Activated B cell treated with CpG ODN at 0.5 μM for 24 hours (primary cell): ENCODE results near the gene PAXX. TPM values are rescaled to one million over a fixed set of nuclear protein-coding genes. Genes with fewer than 3 reads are reported as not detected.
"Not testable (repeated sequence)": the region's sequence is repeated elsewhere in the genome, so short reads cannot be mapped to it uniquely, and the experiment has no call there.

Experiments
- ATAC-seq: fragments of 200-7000 bp; cut with Tn5 transposase; one replicate; pipeline ENCODE4 v1.10.0; 2021; ENCODE audit warnings: low read depth, mild to moderate bottlenecking, moderate library complexity
- CTCF ChIA-PET: fragments of 350-600 bp; sonication (Branson Sonifier 250); formaldehyde crosslinking; loops from one replicate; lab custom pipeline; 2021; ENCODE audit warnings: antibody characterized with exemption; lab: Charles Lee
- POLR2A ChIA-PET: fragments of 350-600 bp; sonication (Branson Sonifier 250); formaldehyde crosslinking; loops from one replicate; lab custom pipeline; 2021; ENCODE audit warnings: antibody characterized with exemption; lab: Charles Lee
- DNase-seq: peaks from one replicate; pipeline ENCODE4 v3.0.0; 2022
- H3K27ac Mint-ChIP-seq: one replicate; pipeline ENCODE4 v1.8.0; 2020; ENCODE audit warnings: mixed read lengths
- H3K27me3 Mint-ChIP-seq: one replicate; pipeline ENCODE4 v1.8.0; 2021; ENCODE audit warnings: mixed read lengths
- H3K36me3 Mint-ChIP-seq: one replicate; pipeline ENCODE4 v1.8.0; 2021; ENCODE audit warnings: low read depth, mixed read lengths
- H3K4me1 Mint-ChIP-seq: one replicate; pipeline ENCODE4 v1.8.0; 2021; ENCODE audit warnings: mixed read lengths
- H3K4me3 Mint-ChIP-seq: one replicate; pipeline ENCODE4 v1.8.0; 2020; ENCODE audit warnings: mild to moderate bottlenecking, mixed read lengths
- H3K9me3 Mint-ChIP-seq: one replicate; pipeline ENCODE4 v1.8.0; 2020; ENCODE audit warnings: mixed read lengths
- CTCF ChIP-seq: fragments of 200-600 bp; IDR thresholded peaks from one replicate; pipeline ENCODE4 v1.8.0; 2022; ENCODE audit warnings: antibody characterized with exemption, mild to moderate bottlenecking
- intact Hi-C: fragments of 100-400 bp; cut with micrococcal nuclease; formaldehyde crosslinking; loops from one replicate; pipeline ENCODE4 v1.15.1; 2024
- total RNA-seq: library from RNA; stranded (reverse); gene quantifications from 2 replicates; pipeline ENCODE4 v1.2.3, GENCODE V29; 2022

PAXX gene
- total RNA-seq, 1 donor from 2014 or later, result 47.8 TPM

- ChIA-PET POLR2A (interaction anchor here (0.6 kb wide), 1 partner anchor 261 kb away, joined by 4 read pairs; no protein-coding TSS in a partner anchor), CTCF (interaction anchor here (2.9 kb wide), 1 partner anchor 37 kb away, joined by 8 read pairs; no protein-coding TSS in a partner anchor)
- H3K4me3 Mint-ChIP-seq, result peak overlapping the region; percentile 53
- intact Hi-C loops, result no loop called here
- no peak for TF ChIP-seq CTCF
- DNase-seq (no peak), ATAC-seq (no peak)
- peaks cover 68% of the 10 kb centered on the region for H3K4me1 Mint-ChIP-seq
- no peaks in the 10 kb centered on the region for H3K27me3 Mint-ChIP-seq
- H3K36me3 Mint-ChIP-seq, result peaks cover 7% of the 10 kb centered on the region
- peak overlapping the region; percentile 68 for H3K27ac Mint-ChIP-seq
- no peaks in the 10 kb centered on the region for H3K9me3 Mint-ChIP-seq
Observed at GRCh38 chr9:136997830-136998234, 5.6 kb downstream of the PAXX start.

GRCh38 chr9:137000177-137000930 lies 8.1 kb downstream of the PAXX start:
- peak overlapping the region; percentile 83 for H3K27ac Mint-ChIP-seq
- peak; percentile 69 for ATAC-seq
- no peak for DNase-seq
- no peak for TF ChIP-seq CTCF
- ChIA-PET CTCF (interaction anchor here (0.6 to 2.3 kb wide), 7 partner anchors 9 to 158 kb away, joined by 3 to 8 read pairs (median 3); partner anchors contain the start of genes ABCA2, AJM1 and FUT7), POLR2A (interaction anchor here (0.6 to 3.3 kb wide), 9 partner anchors 8 to 423 kb away, joined by 4 to 38 read pairs (median 4); partner anchors contain the start of genes EXD3, NOXA1, NPDC1 and PAXX)
- peak overlapping the region; percentile 75 for H3K4me3 Mint-ChIP-seq
- peaks cover 55% of the 10 kb centered on the region for H3K4me1 Mint-ChIP-seq
- H3K36me3 Mint-ChIP-seq, result no peaks in the 10 kb centered on the region
- intact Hi-C loops, result loop anchor here (1.0 kb wide), 1 partner anchor 34 kb away; no protein-coding TSS in a partner anchor
- H3K27me3 Mint-ChIP-seq, result no peaks in the 10 kb centered on the region
- no peaks in the 10 kb centered on the region for H3K9me3 Mint-ChIP-seq

- no peak for DNase-seq
- no peak for TF ChIP-seq CTCF
- intact Hi-C loops, result no loop called here
- ChIA-PET POLR2A (interaction anchor here (0.7 to 3.3 kb wide), 3 partner anchors 10 to 272 kb away, joined by 8 to 38 read pairs (median 12); partner anchors contain the start of gene PAXX), CTCF (interaction anchor here (1.5 to 2.3 kb wide), 2 partner anchors 27 to 33 kb away, joined by 8 read pairs; no protein-coding TSS in a partner anchor)
- Mint-ChIP-seq H3K36me3 (no peaks in the 10 kb centered on the region), H3K4me1 (peaks cover 43% of the 10 kb centered on the region), H3K27me3 (no peaks in the 10 kb centered on the region), H3K4me3 (no peak overlapping the region), H3K9me3 (no peaks in the 10 kb centered on the region), H3K27ac (no peak overlapping the region)
- ATAC-seq, result no peak
Observed at GRCh38 chr9:137001857-137002645, 9.8 kb downstream of the PAXX start.

- TF ChIP-seq CTCF, result no peak
- no peak for ATAC-seq
- CTCF ChIA-PET, result interaction anchor here (1.4 to 1.5 kb wide), 2 partner anchors 33 to 36 kb away, joined by 3 to 8 read pairs; no protein-coding TSS in a partner anchor
Observed at GRCh38 chr9:137002646-137003041, 10.4 kb downstream of the PAXX start.

GRCh38 chr9:137004285-137004684 lies 12.1 kb downstream of the PAXX start:
- POLR2A ChIA-PET, result interaction anchor here (0.6 kb wide), 1 partner anchor 30 kb away, joined by 3 read pairs; no protein-coding TSS in a partner anchor
- CTCF ChIA-PET, result interaction anchor here (0.7 to 1.0 kb wide), 2 partner anchors 31 to 87 kb away, joined by 3 to 7 read pairs; no protein-coding TSS in a partner anchor
- H3K36me3 Mint-ChIP-seq, H3K4me3 Mint-ChIP-seq, ATAC-seq, H3K9me3 Mint-ChIP-seq, H3K27me3 Mint-ChIP-seq, H3K27ac Mint-ChIP-seq, DNase-seq: not testable (repeated sequence)
- H3K4me1 Mint-ChIP-seq, result peaks cover 22% of the 10 kb centered on the region
- intact Hi-C loops, result loop anchor here (1.0 kb wide), 1 partner anchor 31 kb away; no protein-coding TSS in a partner anchor

More at GRCh38 chr9:137002646-137003041, 10.4 kb downstream of the PAXX start:
- Mint-ChIP-seq H3K4me3 (no peak overlapping the region), H3K36me3 (no peaks in the 10 kb centered on the region), H3K4me1 (peaks cover 37% of the 10 kb centered on the region), H3K27me3 (no peaks in the 10 kb centered on the region), H3K27ac (no peak overlapping the region), H3K9me3 (no peaks in the 10 kb centered on the region)
- intact Hi-C loops, result no loop called here
- POLR2A ChIA-PET, result interaction anchor here (3.3 kb wide), 1 partner anchor 11 kb away, joined by 38 read pairs; the partner anchor contains the start of gene PAXX
- DNase-seq, result no peak
